ELF-1 (cell line): ENCODE results near the gene FAM50B.

Experiments used
- DNase-seq: peaks from one replicate; pipeline ENCODE4 v3.0.0-alpha.2; 2016; ENCODE audit warnings: low read depth, low spot score

FAM50B gene

GRCh38 chr6:3893487-3893886 is 44.3 kb downstream of the FAM50B start:
- DNase-seq = no peak

DNA sequence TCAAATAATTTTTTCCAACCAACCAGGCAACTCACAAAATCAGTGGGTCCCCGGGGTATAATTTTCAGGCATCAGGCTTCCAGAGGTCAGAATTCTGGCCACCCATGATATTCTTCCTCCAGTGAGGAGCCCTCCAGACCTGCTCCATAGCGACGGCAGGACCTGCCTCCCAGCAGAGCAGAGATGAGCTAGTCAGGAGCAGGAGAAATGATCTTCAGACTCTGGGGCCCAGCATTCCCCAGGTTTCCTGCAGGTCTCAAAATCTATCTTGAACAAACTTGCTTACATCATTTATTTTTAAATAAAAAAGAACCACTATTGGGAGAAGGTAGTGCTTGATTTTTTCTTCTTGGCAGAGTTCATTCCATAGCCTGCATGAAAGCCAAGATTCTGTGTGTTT is 44.7 kb downstream of the FAM50B start:
- no peak for DNase-seq

DNA sequence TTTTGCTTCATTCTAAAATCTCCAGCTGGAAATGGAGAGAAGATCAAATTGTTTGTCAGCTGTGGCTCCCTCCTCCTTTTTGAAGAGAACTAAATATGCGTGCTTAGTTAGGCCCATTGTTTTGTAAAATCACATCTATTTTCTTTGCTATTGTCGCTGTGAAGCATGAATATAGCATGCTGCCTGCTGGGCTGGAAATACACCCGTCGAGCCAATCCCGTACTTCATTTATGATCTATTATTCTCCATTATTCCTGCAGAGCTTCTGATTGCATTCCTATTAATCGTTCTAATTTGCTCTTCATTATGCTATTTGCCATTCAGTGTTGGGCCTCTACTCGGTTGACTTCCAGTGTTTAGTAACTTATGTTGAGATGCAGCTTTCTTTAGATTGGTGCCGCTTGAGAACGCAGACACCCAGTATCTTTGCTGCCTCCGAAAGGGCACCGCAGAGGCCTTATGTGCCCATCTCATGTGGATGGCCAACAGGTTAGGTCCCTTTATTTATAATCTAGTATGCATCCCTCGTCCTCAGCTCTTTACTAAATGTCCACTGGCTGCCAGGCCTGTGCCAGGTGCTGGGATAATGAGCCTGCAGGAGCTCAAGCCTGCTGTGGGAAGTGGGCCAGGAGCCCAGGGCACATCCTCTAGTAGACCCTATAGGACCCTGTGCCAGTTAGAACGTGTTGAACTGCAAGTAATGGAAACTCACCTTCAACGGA is 45.6 kb downstream of the FAM50B start:
- DNase-seq = no peak

- DNase-seq = no peak
Observed at GRCh38 chr6:3895312-3895653, 46.1 kb downstream of the FAM50B start.

DNA sequence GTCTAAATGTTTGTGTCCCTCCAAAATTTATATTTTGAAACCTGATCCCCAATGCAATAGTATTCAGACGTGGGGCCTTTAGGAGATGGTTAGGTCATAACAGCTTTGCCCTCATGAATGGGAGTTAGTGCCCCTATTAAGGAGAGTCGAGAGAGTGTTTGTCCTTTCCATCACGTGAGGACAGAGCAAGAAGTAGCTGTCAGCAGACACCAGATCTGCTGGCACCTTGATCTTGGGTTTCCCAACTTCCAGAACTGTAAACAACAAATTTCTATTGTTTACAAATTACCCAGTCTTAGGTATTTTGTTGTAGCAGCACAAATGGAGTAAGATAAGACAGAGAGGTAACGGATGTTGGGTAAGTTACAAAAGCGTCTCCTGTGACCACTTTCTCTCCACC is 46.6 kb downstream of the FAM50B start:
- DNase-seq = no peak

GRCh38 chr6:3898265-3898994 is 49.3 kb downstream of the FAM50B start:
- DNase-seq = no peak

DNA sequence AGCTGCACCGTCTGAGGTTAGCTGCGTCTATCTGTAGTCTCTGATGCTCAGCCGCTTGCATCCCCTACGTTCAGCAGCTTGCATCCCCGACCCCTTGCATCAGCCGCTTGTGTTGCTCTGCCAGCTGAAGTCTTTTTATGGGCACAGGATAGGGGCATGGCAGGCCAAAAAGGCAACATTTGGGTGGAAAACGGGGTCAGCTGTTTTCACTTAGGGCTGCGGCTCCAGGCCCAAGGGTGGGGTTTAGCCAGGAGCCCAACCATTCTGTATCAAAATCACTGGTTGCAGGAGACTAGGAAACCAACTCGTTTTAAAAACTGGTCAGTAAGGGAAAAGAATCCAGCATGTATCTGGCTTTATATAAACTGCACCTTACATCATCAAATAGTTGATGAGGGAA is 49.9 kb downstream of the FAM50B start:
- no peak for DNase-seq

DNA sequence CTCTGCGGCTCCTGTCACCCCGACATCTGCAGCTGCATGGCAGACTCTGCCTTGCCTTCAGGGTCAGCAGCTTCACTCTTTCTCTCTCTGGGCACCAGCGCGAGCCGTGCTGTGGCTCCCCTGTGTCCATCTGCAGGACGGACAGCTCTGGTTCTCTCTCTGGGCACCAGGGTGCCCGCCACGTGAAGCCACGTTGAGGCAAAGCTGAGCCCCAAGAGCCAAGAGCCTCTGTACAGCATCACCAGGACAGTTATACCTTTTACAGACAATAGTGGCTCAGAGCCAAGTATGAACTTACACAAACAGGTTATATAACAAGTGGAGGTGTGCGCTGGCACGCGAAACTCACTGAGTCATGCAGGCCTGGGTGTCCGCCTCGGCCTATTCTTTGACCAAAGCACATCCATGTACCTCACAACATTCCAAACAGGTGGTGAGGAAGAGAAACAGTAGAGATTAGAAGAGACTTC is 50.8 kb downstream of the FAM50B start:
- DNase-seq = no peak
